Stimulated activated naive CD8-positive, alpha-beta T cell treated with anti-CD3 and anti-CD28 coated beads, Interleukin-15, Interleukin-2, amounts not matched to agents 100 U/mL and 50 U/mL, for 24 hours (primary cell): ENCODE data around the gene MAP3K14.
"Not testable (repeated sequence)": the region's sequence is repeated elsewhere in the genome, so short reads cannot be mapped to it uniquely, and the experiment has no call there.

Source experiments
- ATAC-seq: fragments of 150-1000 bp; cut with Tn5 transposase; one replicate; pipeline ENCODE4 v1.10.0; 2021
- DNase-seq: peaks from one replicate; pipeline ENCODE4 v3.0.0; 2021

Gene MAP3K14

DNA sequence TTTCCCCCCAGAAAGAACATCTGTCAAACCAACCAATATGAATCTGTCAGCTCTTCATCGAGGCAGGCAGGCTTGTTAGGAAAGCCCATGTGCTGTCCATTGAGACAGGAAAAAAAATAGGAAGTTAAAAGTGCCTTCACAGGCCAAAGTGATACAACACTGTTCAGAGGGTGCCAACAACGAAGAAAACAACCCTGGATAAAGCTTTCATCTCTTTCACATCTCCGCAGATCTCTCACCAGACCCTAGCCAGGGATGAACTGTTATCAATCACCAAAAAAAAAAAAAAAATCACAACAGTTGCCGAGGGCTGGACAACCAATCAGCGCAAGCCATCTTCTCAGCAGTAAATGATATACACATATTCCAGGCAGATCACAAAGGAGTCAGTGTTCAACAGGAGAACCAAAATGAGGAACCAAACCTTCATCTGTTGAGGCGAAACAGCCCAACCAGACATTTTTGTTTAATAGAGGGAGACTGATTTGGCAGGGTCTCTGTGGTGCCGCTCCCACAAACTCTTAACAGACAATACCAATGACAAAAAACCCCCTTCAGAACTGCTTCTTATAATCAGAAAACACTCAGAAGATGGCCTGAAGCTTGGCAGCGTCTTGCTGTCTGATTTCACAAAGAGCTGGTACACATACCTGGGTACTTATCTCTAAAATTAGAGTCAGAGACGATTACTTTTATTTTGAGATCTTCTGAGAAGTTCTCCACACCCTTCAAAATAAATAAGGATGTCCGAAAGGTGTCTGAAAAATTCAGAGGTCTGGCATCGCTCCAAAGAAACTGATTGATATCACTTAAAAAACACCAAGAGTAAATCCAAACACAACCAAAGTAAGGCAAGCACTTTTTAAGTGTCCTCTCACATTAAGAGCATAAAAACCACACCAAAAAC is 1.8 kb downstream of the MAP3K14 start:
- ATAC-seq (no peak), DNase-seq (no peak)

DNA sequence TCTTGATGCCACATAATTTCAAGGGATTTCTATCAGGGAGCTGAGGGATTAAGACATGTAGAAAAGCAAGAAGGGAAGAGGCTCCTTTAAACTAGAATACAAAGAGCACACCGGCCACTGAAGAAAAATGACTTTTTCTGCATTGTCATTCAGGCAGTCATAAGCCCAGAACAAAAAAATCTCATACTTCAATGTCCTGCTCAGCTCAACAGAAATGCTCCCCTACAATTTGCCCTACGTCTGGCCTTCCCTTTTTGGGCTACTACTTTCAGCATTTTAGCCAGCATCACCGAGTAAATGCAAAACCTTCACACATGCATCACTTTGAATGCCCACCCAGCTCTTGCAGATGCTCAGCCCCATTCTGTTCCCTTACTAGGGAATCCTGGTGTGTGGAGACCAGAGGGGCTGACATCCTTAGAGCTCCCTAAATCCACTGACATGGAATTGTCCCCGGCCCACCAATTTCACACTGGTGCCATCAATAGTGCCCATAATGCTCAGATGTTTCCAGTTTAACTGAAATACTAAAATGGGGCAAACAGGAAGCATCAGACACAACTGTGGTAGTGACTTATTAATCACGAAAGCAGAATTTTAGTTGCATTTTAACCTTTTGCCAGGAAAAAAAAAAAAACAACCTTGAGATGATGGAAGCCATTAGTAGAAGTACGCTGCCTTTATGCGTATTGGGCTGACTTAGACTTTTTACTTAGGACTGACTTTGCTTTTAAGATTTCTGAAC is 2.7 kb downstream of the MAP3K14 start:
- DNase-seq = no peak
- no peak for ATAC-seq

- ATAC-seq (no peak), DNase-seq (no peak)
Observed at GRCh38 chr17:45313421-45313771, 3.4 kb downstream of the MAP3K14 start.

- DNase-seq (no peak), ATAC-seq (no peak)
Observed at GRCh38 chr17:45312477-45313420, 4.1 kb downstream of the MAP3K14 start.

DNA sequence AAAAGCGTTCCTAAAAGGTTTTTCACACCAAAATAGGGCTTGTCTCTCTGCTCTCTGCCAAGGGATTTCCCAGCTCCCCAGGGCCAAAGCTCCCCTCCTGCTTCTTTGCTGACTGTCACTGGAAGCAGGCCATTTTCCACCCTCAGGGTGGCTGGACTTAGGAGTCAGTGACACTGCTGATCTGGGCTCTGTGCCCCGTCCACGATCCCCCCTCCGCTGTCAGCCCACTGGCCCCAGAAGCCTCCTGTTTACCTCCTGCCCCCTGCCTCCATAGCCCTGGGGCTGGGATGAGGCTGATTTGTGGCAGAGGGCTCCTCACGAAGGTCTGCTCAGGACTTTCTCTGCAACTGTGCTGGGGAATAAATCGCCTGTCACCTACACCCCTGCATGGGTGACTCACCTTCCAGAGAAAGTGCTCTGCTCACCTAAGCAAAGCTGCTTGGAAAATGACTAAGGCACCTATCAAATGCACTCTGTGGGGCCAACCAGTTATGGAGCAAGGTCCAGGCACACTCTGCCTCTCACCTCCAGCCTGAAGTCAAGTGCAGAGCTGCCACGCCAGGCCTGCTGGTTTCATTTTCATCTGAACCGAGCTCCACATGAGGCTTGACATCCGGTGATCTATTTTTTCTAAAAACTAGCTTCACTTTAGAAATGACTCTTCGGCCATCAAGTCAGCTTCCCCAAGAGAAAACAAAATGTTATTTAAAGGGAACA is 4.9 kb downstream of the MAP3K14 start:
- peak; percentile 77 for ATAC-seq
- DNase-seq = peak; percentile 83

GRCh38 chr17:45311401-45311759 is 5.4 kb downstream of the MAP3K14 start:
- DNase-seq = no peak
- no peak for ATAC-seq

- no peak for DNase-seq
Observed at GRCh38 chr17:45310380-45311324, 6.2 kb downstream of the MAP3K14 start.

DNA sequence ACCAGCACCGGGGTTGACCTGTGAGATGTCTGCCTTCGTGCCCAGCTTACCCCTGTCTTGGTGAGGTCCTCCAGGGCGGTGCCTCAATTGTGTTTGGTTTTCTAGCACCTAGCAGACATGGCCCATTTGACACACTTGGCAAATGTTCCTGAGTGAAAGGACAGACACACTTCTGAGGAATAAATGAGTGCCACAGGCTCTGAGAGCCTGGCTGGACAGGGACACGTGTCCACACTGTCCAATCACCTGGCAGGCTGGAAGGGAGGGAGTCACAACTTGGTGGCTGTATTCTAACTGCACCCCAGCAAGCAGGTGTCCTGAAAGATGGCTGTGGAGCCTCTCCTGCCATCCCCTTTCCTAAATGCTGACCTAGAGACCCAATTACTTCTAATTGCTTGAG is 7.4 kb downstream of the MAP3K14 start:
- DNase-seq = no peak
- ATAC-seq = no peak

More at GRCh38 chr17:45310380-45311324, 6.2 kb downstream of the MAP3K14 start:
- no peak for ATAC-seq

DNA sequence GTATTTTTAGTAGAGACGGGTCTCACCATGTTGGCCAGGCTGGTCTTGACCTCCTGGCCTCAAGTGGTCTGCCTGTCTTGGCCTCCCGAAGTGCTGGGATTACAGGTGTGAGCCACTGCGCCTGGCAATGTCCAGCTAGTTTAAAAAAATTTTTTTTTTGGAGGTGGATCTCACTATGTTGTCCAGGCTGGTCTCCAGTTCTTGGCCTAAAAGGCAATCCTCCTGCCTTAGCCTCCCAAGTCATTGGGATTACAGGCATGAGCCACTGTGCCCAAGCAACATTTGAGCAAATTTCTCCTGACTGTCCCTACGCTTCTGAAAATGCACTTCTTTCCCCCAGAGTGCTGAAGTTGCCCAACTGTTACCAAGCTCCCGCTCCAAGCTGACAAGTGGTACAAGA is 8.0 kb downstream of the MAP3K14 start:
- DNase-seq (no peak), ATAC-seq (no peak)

GRCh38 chr17:45308016-45308365 is 8.8 kb downstream of the MAP3K14 start:
- DNase-seq (no peak), ATAC-seq (no peak)

DNA sequence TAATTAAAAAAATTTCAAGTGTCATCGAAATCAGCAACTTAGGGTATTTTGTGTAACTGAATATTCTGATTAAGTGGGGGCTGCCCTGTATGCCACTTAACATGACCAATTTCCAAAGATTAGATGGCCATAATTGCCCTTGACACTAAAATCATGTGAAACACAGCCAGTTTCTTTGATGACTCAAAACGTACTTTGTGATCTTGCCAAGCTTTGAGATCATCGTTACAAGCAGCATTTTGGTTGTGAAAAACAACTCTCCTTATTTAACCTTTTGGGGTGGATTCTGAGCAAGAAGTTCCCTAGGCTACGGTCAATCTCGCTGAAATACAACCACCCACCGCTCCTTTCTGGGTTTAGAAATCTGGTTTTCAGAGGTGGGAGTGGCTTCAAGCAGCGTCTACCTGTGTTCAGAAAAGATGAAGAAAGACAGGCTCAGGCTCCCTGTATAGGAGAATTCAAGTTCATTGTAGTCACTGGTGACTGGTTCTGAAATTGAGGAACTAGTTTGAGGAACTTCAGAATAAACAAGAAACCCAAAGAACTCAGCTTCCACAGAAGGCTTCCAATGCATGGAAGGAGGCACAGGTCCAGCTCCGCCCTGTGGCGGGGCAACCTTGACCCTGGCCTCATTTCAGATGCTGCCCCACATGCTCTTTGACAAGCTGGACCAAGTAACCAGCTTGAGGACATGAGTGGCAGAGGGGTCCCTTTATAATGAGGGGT is 9.4 kb downstream of the MAP3K14 start:
- ATAC-seq = peak; percentile 50
- DNase-seq = peak; percentile 57

DNA sequence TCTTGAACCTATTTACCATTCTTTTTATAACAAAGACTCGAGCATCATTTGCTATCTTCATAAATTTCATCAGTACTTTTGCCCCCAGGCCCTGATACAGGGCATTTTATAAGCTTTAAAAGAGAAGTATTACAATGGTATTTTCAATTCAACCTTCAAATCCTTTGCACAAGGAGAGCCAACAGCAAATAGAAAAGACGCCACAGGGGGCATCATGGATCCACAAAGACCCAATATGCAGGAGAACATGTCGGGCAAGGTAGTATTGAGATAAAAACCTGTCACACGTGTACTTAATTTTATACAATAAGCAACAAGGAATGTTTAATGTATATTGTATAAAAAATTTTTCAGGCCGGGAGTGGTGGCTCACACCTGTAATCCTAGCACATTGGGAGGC is 10.2 kb downstream of the MAP3K14 start:
- ATAC-seq (no peak), DNase-seq (no peak)

DNA sequence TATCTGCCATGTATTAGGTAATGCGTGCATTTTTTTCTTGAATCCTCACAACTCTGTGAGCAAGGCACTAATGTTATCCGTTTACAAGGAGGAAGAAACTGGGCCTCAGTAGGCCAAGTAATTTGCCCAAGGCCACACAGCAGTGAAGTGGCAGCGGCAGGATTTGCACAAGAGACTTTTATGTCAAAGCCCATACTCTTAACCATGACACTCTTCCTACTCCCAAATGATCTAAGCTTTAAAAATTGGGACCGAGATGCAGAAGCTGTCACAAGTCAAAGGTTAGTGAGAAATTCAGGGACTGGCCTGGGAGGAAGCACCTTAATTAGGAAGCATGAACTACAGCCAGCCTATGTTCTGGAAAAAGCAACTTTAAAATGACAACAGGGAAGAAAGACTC is 10.7 kb downstream of the MAP3K14 start:
- no peak for ATAC-seq
- DNase-seq = no peak

GRCh38 chr17:45305530-45306087 is 11.2 kb downstream of the MAP3K14 start:
- DNase-seq (no peak), ATAC-seq (no peak)

- peak; percentile 58 for DNase-seq
Observed at GRCh38 chr17:45302649-45303173, 14.1 kb downstream of the MAP3K14 start.

GRCh38 chr17:45302220-45302619 is 14.6 kb downstream of the MAP3K14 start:
- not testable (repeated sequence) for ATAC-seq

More at GRCh38 chr17:45302649-45303173, 14.1 kb downstream of the MAP3K14 start:
- peak; percentile 53 for ATAC-seq

GRCh38 chr17:45301674-45302073 is 15.1 kb downstream of the MAP3K14 start:
- ATAC-seq (no peak), DNase-seq (no peak)

More at GRCh38 chr17:45302220-45302619, 14.6 kb downstream of the MAP3K14 start:
- not testable (repeated sequence) for DNase-seq

DNA sequence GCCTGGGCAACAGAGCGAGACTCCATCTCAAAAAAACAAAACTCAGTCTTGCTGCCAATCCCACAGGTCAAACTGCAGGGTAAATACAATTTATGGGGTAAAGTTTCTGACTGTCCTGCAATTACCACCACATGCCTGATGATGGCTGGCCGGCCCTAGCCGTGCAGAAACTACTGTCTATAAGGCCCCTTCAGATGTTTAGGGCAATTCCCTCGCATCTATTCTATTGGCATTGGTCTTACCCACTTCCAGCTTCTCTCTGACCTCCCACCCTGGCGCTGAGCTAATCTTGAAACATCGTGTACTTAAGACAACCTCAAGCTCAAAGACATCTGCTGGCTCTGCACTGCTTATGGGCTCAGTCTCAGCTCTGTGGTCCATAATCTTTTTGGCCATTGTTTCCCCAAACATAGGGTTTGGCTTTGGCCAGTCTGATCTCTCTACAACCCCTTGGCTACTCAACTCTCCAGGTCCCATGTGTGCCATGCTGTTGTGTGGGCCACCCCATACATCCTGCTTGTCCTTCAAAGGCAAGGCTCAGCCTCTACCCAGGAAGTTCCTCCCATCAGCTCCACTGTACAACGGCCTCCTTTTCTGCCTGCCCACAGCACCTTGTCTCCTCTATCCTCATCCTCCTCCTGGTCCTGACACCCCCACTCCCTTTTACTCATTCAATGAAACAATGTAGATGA is 16.6 kb downstream of the MAP3K14 start:
- no peak for ATAC-seq
- no peak for DNase-seq

GRCh38 chr17:45299361-45299760 is 17.5 kb downstream of the MAP3K14 start:
- no peak for DNase-seq
- no peak for ATAC-seq
